ENCODE results near the gene LIMK2.
"Not testable (repeated sequence)": the region's sequence is repeated elsewhere in the genome, so short reads cannot be mapped to it uniquely, and the experiment has no call there.

LIMK2 gene

DNA sequence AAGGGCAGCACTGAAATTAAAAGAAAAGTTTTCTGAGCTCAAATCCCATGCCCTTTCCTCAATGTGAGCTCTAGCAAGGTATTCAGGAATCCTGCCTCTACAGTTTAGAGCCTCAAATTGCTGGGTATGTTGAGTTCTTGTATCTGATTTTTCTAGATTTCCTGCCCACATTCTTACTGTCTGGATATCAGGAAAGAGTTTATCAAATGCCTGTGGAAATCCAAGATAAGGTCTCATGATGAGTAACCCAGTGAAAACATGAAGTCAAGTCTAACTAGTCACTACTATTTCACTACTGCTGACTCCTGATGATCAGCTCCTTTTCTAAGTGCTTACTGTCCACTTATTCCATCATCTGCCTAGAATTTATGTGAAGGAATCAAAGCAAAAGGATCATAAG, 29.8 kb downstream of the LIMK2 start:
- Histone ChIP-seq H3K4me1 (no peaks in the 10 kb centered on the region), H3K9me3 (no peaks in the 10 kb centered on the region), H3K27me3 (ENCODE audit: low read depth) (no peaks in the 10 kb centered on the region), H3K36me3 (replicated peaks) (no peaks in the 10 kb centered on the region), H3K4me3 (no peak overlapping the region)
- no peak for DNase-seq (ENCODE audit: low spot score in 2 of 2)
- in situ Hi-C loops (cut with MboI; ENCODE audit: low sequenced_read_pairs): no loop called here

- Histone ChIP-seq H3K27me3 (ENCODE audit: low read depth) (no peaks in the 10 kb centered on the region), H3K4me1 (no peaks in the 10 kb centered on the region; the same call in 1 of the 2 replicates), H3K36me3 (replicated peaks) (no peaks in the 10 kb centered on the region), H3K4me3 (no peak overlapping the region), H3K9me3 (no peaks in the 10 kb centered on the region)
- no peak for DNase-seq (ENCODE audit: low spot score in 2 of 2)
- in situ Hi-C loops (cut with MboI; ENCODE audit: low sequenced_read_pairs): no loop called here
Observed at GRCh38 chr22:31243339-31244045, 31.4 kb downstream of the LIMK2 start.

DNA sequence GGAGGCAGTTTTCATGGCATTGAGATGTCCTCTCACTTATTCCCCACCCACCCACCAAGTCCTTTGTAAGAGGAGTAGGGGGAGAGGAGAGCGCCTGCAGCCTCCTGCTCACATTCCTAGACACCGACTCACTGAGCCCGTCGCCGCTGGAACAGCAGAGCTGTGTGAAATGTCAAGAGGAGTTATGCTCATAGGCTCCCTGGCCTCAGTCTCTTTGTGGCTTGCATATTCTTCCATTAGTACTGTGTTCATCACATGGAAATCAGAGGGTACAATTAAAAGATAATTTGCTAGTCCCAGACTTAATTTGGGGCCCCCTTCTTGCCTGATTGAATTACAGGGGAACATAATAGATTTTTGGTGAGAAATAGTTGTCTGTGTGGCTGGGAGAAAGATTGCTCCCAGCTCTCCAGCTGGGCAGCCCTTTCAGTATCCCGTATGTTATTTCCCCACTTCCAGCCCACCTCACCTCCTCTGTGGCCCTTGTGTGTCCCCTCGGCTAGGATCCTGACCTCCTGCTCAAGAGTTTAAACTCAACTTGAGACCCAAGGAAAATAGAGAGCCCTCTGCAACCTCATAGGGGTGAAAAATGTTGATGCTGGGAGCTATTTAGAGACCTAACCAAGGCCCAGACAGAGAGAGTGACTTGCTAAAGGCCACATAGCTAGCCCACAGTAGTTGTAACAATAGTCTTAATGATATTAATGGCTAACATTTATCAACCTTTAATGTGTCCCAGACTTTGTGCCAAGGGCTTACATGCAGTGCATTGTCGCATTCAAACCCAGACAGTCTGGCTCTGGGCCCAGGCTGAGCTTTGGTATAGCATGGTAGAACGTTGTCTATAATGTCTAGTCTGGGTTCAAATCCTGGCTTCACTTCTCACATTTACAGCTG, 32.2 kb downstream of the LIMK2 start:
- Histone ChIP-seq H3K4me3 (no peak overlapping the region), H3K36me3 (replicated peaks) (no peaks in the 10 kb centered on the region), H3K27me3 (ENCODE audit: low read depth) (no peaks in the 10 kb centered on the region), H3K4me1 (peaks cover 4% of the 10 kb centered on the region), H3K9me3 (no peaks in the 10 kb centered on the region)
- in situ Hi-C loops (cut with MboI; ENCODE audit: low sequenced_read_pairs): no loop called here
- DNase-seq (ENCODE audit: low spot score in 2 of 2): peak in 1 of 2 experiments; percentile 40

- Histone ChIP-seq H3K36me3 (replicated peaks) (no peaks in the 10 kb centered on the region), H3K4me3 (no peak overlapping the region), H3K9me3 (no peaks in the 10 kb centered on the region), H3K4me1 (peaks cover 7% of the 10 kb centered on the region), H3K27me3 (ENCODE audit: low read depth) (no peaks in the 10 kb centered on the region)
- DNase-seq (ENCODE audit: low spot score in 2 of 2): no peak
- in situ Hi-C loops (cut with MboI; ENCODE audit: low sequenced_read_pairs): no loop called here
Observed at GRCh38 chr22:31244943-31245451, 32.9 kb downstream of the LIMK2 start.

GRCh38 chr22:31245998-31246397, 33.9 kb downstream of the LIMK2 start:
- DNase-seq (ENCODE audit: low spot score in 2 of 2); H3K36me3 ChIP-seq (replicated peaks); H3K9me3 ChIP-seq; in situ Hi-C loops (cut with MboI; ENCODE audit: low sequenced_read_pairs); H3K27me3 ChIP-seq (ENCODE audit: low read depth); H3K4me3 ChIP-seq: not testable (repeated sequence)
- H3K4me1 ChIP-seq: peaks cover 16% of the 10 kb centered on the region

- in situ Hi-C loops (cut with MboI; ENCODE audit: low sequenced_read_pairs): no loop called here
- Histone ChIP-seq H3K36me3 (replicated peaks) (no peaks in the 10 kb centered on the region), H3K27me3 (ENCODE audit: low read depth) (no peaks in the 10 kb centered on the region), H3K4me3 (no peak overlapping the region), H3K4me1 (peaks cover 22% of the 10 kb centered on the region), H3K9me3 (no peaks in the 10 kb centered on the region)
- DNase-seq (ENCODE audit: low spot score in 2 of 2): no peak
Observed at GRCh38 chr22:31246687-31247086, 34.6 kb downstream of the LIMK2 start.

DNA sequence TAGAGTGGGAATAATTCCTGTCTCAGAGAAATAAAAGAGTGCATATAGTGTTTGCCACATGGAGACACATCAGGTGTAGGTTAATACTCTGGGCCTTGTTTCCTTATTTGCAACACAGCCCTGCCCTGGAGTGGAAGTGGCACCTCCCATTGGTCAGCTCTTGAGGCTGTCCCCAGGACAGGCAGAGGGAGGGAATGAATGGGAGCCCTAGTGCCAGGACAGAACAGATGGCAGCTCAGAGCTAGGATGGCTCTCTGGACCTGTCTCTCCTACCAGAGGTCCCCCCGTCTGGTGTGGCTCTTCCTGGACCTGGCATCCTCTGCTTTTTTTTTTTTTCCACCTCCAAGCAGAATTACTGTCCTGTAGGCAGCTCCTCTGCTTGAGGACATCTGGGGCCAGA, 35.6 kb downstream of the LIMK2 start:
- no peak overlapping the region for H3K4me3 ChIP-seq
- no peaks in the 10 kb centered on the region for H3K36me3 ChIP-seq (replicated peaks)
- H3K4me1 ChIP-seq: peaks cover 22% of the 10 kb centered on the region
- in situ Hi-C loops (cut with MboI; ENCODE audit: low sequenced_read_pairs): no loop called here
- no peaks in the 10 kb centered on the region for H3K27me3 ChIP-seq (ENCODE audit: low read depth)
- H3K9me3 ChIP-seq: no peaks in the 10 kb centered on the region
- no peak for DNase-seq (ENCODE audit: low spot score in 2 of 2)

- H3K4me3 ChIP-seq: 0 out of 2 replicates have a peak overlapping the region, but pooled peaks have one; percentile 4
- H3K36me3 ChIP-seq (replicated peaks): no peaks in the 10 kb centered on the region
- in situ Hi-C loops (cut with MboI; ENCODE audit: low sequenced_read_pairs): no loop called here
- no peaks in the 10 kb centered on the region for H3K9me3 ChIP-seq
- H3K27me3 ChIP-seq (ENCODE audit: low read depth): no peaks in the 10 kb centered on the region
- DNase-seq (ENCODE audit: low spot score in 2 of 2): peak; percentile 78 to 83
- peaks cover 22% of the 10 kb centered on the region for H3K4me1 ChIP-seq
Observed at GRCh38 chr22:31248138-31248745, 36.1 kb downstream of the LIMK2 start.

- Histone ChIP-seq H3K36me3 (replicated peaks) (no peaks in the 10 kb centered on the region), H3K27me3 (ENCODE audit: low read depth) (no peaks in the 10 kb centered on the region), H3K4me1 (peaks cover 22% of the 10 kb centered on the region), H3K4me3 (no peak overlapping the region), H3K9me3 (no peaks in the 10 kb centered on the region)
- peak in 1 of 2 experiments; percentile 30 for DNase-seq (ENCODE audit: low spot score in 2 of 2)
- in situ Hi-C loops (cut with MboI; ENCODE audit: low sequenced_read_pairs): no loop called here
Observed at GRCh38 chr22:31248965-31249958, 37.2 kb downstream of the LIMK2 start.

DNA sequence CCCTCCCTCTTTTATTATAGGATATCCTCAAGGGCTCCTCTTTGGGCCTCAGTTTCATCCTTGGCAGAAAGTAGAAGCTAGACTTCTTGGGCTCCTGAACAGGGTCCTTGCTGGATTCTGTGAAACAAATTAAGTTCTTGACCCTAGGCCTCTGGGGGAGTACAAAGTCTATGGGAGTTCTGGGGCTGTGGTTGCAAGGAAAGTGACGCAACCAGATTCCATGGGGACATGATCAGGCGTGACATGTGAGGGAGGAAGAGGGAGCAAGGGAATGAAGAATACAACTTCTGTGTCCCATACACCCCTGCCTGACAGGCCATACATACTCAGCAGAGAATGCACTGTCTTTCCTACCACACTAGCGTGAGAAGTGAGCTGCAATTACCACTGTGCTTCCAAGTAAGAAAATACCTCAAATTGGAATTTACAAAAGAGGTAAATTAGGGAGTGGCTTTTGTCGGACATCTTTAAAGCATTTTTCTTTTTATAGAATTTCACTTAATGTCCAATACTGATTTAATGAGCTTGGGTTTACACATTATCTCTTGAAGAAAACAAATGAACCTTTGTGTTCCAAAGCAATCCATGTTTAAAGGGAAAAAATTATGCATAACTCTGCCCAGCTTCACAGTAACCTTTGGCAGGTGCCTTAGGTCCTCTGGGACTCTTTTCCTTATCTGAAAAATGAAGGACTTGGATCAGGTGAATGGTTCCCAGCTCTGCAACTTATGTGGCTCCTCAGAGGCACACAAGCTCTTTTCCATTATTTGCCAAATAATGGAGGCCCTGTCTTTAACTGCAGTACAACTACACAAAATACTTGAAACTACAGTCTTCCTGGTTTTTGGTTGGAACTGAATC, 38.9 kb downstream of the LIMK2 start:
- no peak overlapping the region for H3K4me3 ChIP-seq
- H3K4me1 ChIP-seq: peaks cover 22% of the 10 kb centered on the region
- H3K36me3 ChIP-seq (replicated peaks): no peaks in the 10 kb centered on the region
- H3K9me3 ChIP-seq: no peaks in the 10 kb centered on the region
- H3K27me3 ChIP-seq (ENCODE audit: low read depth): no peaks in the 10 kb centered on the region
- in situ Hi-C loops (cut with MboI; ENCODE audit: low sequenced_read_pairs): no loop called here
- DNase-seq (ENCODE audit: low spot score in 2 of 2): peak; percentile 26 to 32

- peak in 1 of 2 experiments; percentile 21 for DNase-seq (ENCODE audit: low spot score in 2 of 2)
- Histone ChIP-seq H3K9me3 (no peaks in the 10 kb centered on the region), H3K4me1 (peaks cover 22% of the 10 kb centered on the region), H3K4me3 (no peak overlapping the region), H3K27me3 (ENCODE audit: low read depth) (no peaks in the 10 kb centered on the region), H3K36me3 (replicated peaks) (peaks cover 2% of the 10 kb centered on the region; the same call in 1 of the 2 replicates)
- in situ Hi-C loops (cut with MboI; ENCODE audit: low sequenced_read_pairs): no loop called here
Observed at GRCh38 chr22:31253949-31254348, 41.9 kb downstream of the LIMK2 start.

- Histone ChIP-seq H3K36me3 (replicated peaks) (peaks cover 14% of the 10 kb centered on the region), H3K27me3 (ENCODE audit: low read depth) (no peaks in the 10 kb centered on the region), H3K4me1 (no peaks in the 10 kb centered on the region), H3K9me3 (no peaks in the 10 kb centered on the region), H3K4me3 (no peak overlapping the region)
- no peak for DNase-seq (ENCODE audit: low spot score in 2 of 2)
- in situ Hi-C loops (cut with MboI; ENCODE audit: low sequenced_read_pairs): no loop called here
Observed at GRCh38 chr22:31259798-31260473, 47.8 kb downstream of the LIMK2 start.
